Activated CD4-positive, alpha-beta T cell treated with anti-CD3 and anti-CD28 coated beads, Interleukin-2, Interleukin-6, amounts not matched to agents 100 ng/mL and 50 ng/mL, durations not matched to agents 16 hours and 8 hours (primary cell): ENCODE measurements around the gene SS18L1.

Experiments used
- DNase-seq: peaks from one replicate; pipeline ENCODE4 v3.0.0-alpha.2; 2020

SS18L1 gene

GRCh38 chr20:62175711-62176110 lies 32.1 kb downstream of the SS18L1 start:
- DNase-seq: no peak

- DNase-seq: no peak
Measured at GRCh38 chr20:62176866-62177265, 33.3 kb downstream of the SS18L1 start.

GRCh38 chr20:62177307-62177706 lies 33.7 kb downstream of the SS18L1 start:
- no peak for DNase-seq

- DNase-seq: no peak
Measured at GRCh38 chr20:62178316-62179161, 35.0 kb downstream of the SS18L1 start.

- DNase-seq: no peak
Measured at GRCh38 chr20:62179162-62179504, 35.6 kb downstream of the SS18L1 start.

GRCh38 chr20:62181808-62182207 lies 38.2 kb downstream of the SS18L1 start:
- no peak for DNase-seq

GRCh38 chr20:62182469-62183425 lies 39.2 kb downstream of the SS18L1 start, which contains the start of gene MTG2:
MTG2 (plus strand) TSS chr20:62183028; CDS start chr20:62193421, 10,393 bp downstream.
- peak; percentile 97 for DNase-seq

- DNase-seq: no peak
Measured at GRCh38 chr20:62183426-62184142, 40.0 kb downstream of the SS18L1 start.

- DNase-seq: no peak
Measured at GRCh38 chr20:62186096-62186426, 42.5 kb downstream of the SS18L1 start.

- no peak for DNase-seq
Measured at GRCh38 chr20:62186887-62187866, 43.6 kb downstream of the SS18L1 start.

- DNase-seq: no peak
Measured at GRCh38 chr20:62190639-62191411, 47.3 kb downstream of the SS18L1 start.

- DNase-seq: no peak
Measured at GRCh38 chr20:62191781-62192559, 48.4 kb downstream of the SS18L1 start.

- DNase-seq: no peak
Measured at GRCh38 chr20:62192635-62193034, 49.1 kb downstream of the SS18L1 start.

- no peak for DNase-seq
Measured at GRCh38 chr20:62193079-62194025, 49.8 kb downstream of the SS18L1 start.

- no peak for DNase-seq
Measured at GRCh38 chr20:62195075-62195405, 51.5 kb downstream of the SS18L1 start.

GRCh38 chr20:62195736-62196135 lies 52.2 kb downstream of the SS18L1 start:
- DNase-seq: no peak

GRCh38 chr20:62196286-62196685 lies 52.7 kb downstream of the SS18L1 start:
- no peak for DNase-seq

- no peak for DNase-seq
Measured at GRCh38 chr20:62197311-62197710, 53.7 kb downstream of the SS18L1 start.

- DNase-seq: no peak
Measured at GRCh38 chr20:62197801-62198200, 54.2 kb downstream of the SS18L1 start.
